Retinal pigment epithelial cell (primary cell): ENCODE results near the gene SPINK8.
"Not testable (repeated sequence)": the region's sequence is repeated elsewhere in the genome, so short reads cannot be mapped to it uniquely, and the experiment has no call there.

Experiments
- DNase-seq: peaks from one replicate; pipeline ENCODE4 v3.0.0-alpha.2; 2010; ENCODE audit warnings: low read depth
- H3K4me3 ChIP-seq: 2 replicates; pipeline ENCODE4 v1.5.1; 2011; ENCODE audit warnings: mild to moderate bottlenecking, low read length, control low read depth, moderate library complexity
- TF ChIP-seq, protein P1 (sequence below): conservative IDR thresholded peaks from 2 replicates; pipeline ENCODE4 v1.5.1; 2011; ENCODE audit warnings: low read depth, low read length, control low read depth, inconsistent platforms

The SPINK8 gene

DNA sequence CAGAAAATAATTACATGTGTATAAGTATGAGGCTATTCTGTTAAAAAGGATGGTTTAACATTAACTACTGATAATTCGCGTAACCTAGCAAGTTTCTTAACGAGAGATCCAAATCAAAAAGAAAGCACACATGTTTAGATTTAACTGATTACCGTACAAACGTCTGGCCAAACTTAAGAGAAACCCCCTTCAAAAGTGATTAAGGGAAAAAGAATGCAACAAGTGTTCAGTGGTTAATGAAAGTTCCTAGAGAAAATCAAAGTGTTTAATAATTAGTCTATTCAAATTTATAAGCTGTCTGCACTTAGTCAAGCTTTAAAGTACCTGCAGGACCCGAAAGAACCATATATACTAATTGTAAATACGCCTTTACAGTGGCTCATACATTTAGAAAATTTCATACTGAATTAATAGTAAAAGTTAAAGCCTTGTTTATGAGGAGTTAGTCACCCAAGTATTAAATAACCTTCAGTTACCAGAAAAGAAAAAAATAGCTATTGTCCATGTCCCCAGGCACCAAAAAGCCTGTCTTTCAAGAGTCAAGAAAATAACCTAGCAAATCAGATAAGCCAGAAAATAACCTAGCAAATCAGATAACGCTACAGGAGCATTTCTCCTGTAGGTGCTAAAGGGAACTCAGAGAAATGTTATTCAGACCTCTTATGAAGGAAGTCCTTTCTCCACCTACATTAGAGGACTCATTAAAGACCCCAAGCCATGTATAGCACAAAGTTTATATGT lies 58.0 kb downstream of the SPINK8 start:
- no peak for DNase-seq
- H3K4me3 ChIP-seq = no peak overlapping the region
- TF ChIP-seq, protein P1, sequence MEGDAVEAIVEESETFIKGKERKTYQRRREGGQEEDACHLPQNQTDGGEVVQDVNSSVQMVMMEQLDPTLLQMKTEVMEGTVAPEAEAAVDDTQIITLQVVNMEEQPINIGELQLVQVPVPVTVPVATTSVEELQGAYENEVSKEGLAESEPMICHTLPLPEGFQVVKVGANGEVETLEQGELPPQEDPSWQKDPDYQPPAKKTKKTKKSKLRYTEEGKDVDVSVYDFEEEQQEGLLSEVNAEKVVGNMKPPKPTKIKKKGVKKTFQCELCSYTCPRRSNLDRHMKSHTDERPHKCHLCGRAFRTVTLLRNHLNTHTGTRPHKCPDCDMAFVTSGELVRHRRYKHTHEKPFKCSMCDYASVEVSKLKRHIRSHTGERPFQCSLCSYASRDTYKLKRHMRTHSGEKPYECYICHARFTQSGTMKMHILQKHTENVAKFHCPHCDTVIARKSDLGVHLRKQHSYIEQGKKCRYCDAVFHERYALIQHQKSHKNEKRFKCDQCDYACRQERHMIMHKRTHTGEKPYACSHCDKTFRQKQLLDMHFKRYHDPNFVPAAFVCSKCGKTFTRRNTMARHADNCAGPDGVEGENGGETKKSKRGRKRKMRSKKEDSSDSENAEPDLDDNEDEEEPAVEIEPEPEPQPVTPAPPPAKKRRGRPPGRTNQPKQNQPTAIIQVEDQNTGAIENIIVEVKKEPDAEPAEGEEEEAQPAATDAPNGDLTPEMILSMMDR = no peak

DNA sequence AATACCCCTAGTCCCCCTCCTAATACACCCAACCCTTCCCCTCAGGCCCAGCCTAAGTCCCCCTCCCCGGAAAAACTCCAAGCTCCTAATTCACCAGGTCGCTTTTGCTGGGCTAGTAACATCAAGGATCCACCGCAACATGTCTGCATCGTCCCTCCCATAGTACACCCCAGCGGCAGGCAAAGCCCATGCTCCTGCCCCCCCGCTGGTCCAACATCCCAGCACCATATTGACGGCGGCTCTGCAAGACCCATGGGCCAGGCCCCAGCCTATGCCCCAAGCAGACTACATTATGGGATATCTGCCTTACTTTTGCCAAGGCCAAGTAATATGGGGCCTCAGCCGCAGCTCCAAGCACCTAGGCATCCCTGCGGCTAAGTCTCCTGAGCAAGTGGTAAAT lies 59.0 kb downstream of the SPINK8 start:
- no peak for DNase-seq
- TF ChIP-seq, protein P1 = no peak
- no peak overlapping the region for H3K4me3 ChIP-seq

DNA sequence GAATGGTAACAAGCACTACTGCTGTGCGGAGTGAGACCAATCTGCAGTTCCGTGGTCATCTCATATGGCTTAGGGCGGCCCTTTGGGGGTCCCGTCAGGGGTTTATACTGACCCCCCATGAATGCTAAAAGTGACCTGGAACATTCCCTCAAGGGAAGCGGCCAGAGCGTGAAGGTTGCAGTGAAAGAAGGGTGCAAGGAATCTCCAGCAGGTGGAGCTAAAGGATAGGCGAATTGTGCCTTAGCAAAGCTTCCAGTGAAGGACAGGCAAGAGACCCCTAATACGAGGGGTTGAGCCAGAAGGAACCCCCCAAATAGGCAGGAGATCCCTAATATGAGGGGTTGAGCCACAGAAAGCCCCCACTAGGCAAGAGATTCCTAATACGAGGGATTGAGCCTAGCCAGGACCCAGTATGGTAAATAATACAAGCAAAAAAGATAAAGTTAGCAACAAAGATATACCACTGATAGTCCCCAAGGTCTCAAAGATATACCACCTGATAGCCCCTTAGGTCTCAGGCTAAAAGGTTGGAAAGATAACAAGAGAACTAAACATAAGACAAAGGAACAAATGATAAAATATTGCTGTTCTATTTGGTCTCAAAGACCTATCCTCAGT lies 59.8 kb downstream of the SPINK8 start:
- DNase-seq = no peak
- H3K4me3 ChIP-seq = no peak overlapping the region
- TF ChIP-seq, protein P1 = peak; percentile 90

DNA sequence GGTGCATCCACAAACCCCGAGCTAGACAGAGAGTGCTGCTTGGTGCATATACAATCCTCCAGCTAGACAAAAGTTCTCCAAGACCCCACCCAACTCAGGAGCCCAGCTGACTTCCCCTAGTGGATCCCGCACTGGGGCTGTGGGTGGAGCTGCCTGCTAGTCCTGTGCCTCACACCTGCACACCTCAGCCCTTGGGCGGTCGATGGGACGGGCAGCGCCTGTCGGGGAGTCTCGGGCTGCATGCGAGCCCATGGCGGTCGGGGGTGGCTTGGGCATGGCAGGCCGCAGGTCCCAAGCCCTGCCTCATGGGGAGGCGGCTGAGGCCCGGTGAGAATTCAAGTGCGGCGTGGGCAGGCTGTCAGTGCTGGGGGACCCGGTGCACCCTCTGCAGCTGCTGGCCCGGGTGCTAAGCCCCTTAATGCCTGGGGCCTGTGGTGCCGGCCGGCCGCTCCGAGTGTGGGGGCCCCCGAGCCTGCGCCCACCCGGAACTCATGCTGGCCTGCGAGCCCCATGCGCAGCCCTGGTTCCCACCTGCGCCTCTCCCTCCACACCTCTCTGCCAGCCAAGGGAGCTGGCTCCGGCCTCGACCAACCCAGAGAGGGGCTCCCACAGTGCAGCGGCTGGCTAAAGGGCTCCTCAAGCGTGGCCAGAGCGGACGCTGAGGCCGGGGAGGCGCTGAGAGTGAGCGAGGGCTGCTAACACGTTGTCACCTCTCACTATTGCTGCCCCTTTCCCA lies 61.5 kb downstream of the SPINK8 start:
- DNase-seq = no peak
- H3K4me3 ChIP-seq = no peak overlapping the region
- TF ChIP-seq, protein P1 = no peak

DNA sequence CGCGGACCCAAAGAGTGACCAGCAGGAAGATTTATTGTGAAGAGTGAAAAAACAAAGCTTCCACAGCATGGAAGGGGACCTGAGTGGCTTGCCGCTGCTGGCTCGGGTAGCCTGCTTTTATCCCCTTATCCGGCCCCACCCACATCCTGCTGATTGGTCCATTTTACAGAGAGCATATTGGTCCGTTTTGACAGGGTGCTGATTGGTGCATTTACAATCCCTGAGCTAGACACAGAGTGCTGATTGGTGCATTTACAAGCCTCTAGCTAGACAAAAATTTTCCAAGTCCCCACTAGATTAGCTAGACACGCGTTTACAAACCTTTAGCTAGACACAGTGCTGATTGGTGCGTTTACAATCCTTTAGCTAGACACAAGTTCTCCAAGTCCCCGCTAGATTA lies 62.2 kb downstream of the SPINK8 start:
- not testable (repeated sequence) for DNase-seq, H3K4me3 ChIP-seq

DNA sequence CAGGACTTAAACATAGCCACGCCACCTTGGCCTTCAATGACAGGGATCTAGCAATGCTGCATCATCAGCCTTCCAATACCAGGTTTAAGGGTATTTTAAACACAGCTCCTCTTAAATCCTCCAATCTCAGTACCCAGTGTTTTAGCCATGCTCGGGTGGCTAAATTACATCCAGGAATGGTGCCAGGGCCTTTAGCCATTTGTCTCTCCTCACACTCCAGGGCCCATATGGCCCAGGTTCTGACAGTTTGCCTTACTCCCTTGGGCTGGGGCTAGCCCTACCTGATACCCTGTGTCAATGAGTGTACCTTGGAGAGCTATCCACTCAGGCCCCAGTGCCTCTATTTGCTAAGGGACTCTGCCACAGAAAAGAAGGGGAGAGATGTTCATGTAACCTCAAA lies 63.2 kb downstream of the SPINK8 start:
- no peak overlapping the region for H3K4me3 ChIP-seq
- TF ChIP-seq, protein P1 = no peak
- DNase-seq = no peak

DNA sequence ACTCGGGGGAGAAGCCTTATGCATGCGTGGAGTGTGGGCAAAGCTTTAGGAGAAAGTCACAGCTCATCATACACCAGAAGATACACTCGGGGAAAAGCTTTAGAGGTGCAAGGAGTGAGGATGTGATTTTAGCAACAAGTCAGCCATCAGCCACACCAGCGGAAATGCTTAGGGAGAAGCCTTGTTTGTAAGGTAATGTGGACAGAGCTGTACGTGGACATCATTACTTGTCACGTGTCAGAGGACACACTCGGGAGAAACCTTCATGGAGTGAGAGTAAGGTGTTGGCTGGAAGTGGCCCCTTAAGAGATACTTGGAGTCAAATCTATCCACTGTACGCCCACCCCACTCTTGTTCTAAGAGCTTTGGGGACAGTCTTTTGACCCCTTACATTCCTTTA lies 63.9 kb downstream of the SPINK8 start:
- DNase-seq = no peak
- TF ChIP-seq, protein P1 = no peak
- H3K4me3 ChIP-seq = no peak overlapping the region
